HepG2 (cell line): ENCODE data around the gene ABCC8. TPM values are rescaled to one million over a fixed set of nuclear protein-coding genes. Genes with fewer than 3 reads are reported as not detected.

Source experiments
- ATAC-seq: fragments of 200-7000 bp; cut with Tn5 transposase; 3 replicates; pipeline ENCODE4 v1.9.1; 2020; ENCODE audit warnings: mild to moderate bottlenecking, moderate library complexity
- BruUV-seq: library from RNA; stranded (reverse); fragments of 400-500 nt; replicated peaks from 2 replicates; lab custom pipeline; 2021; lab: Mats Ljungman, UMichigan
- CTCF ChIA-PET: fragments of 300-600 bp; formaldehyde crosslinking; extraction: SDS; loops from one replicate; lab custom pipeline; 2021; ENCODE audit warnings: low total read pairs, inconsistent platforms, low intra/inter-chr PET ratio; lab: Yijun Ruan, JAX
- POLR2A ChIA-PET: fragments of 350-600 bp; sonication (Branson Sonifier 250); formaldehyde crosslinking; loops from one replicate; lab custom pipeline; 2020; ENCODE audit warnings: antibody characterized with exemption, inconsistent platforms; lab: Yijun Ruan, JAX
- DNase-seq: peaks from one replicate; pipeline ENCODE4 v3.0.0-alpha.2; 2015; ENCODE audit warnings: low spot score
- FAIRE-seq: peaks from 3 replicates; lab custom pipeline; 2011; peaks lifted over from hg19 to GRCh38; lab: Jason Lieb, UNC
- H2AFZ ChIP-seq: one replicate; pipeline ENCODE4 v1.6.1; 2011; ENCODE audit warnings: low read length, inconsistent platforms
- H3K27ac ChIP-seq: fragments of 300-600 bp; 3 replicates; pipeline ENCODE4 v1.8.0; 2011; ENCODE audit warnings: mixed run types, mild to moderate bottlenecking, mixed read lengths, low read length, inconsistent platforms; ENCODE audit not compliant: insufficient read depth; ENCODE audit errors: extremely low read length
- H3K27me3 ChIP-seq, 2 experiments: fragments of 200-600 bp in 1 of 2; 2 replicates in 1 of 2; 3 replicates in 1 of 2; pipeline versions ENCODE4 v1.6.0 to v1.8.0; 2011; ENCODE audit warnings: low read length in 2 of 2, mild to moderate bottlenecking in 2 of 2, moderate library complexity in 2 of 2, inconsistent platforms in 1 of 2; ENCODE audit not compliant: insufficient read depth in 2 of 2, control insufficient read depth in 1 of 2
- H3K36me3 ChIP-seq, 2 experiments: fragments of 200-600 bp in 1 of 2; replicated peaks in 1 of 2; 2 replicates in 1 of 2; 3 replicates in 1 of 2; pipeline versions ENCODE4 v1.5.1 to v1.8.0; 2011; ENCODE audit warnings: low read length in 2 of 2, inconsistent platforms in 1 of 2; ENCODE audit not compliant: insufficient read depth in 2 of 2, control insufficient read depth in 1 of 2
- H3K4me1 ChIP-seq: 2 replicates; pipeline ENCODE4 v1.5.1; 2012; ENCODE audit warnings: low read length, inconsistent platforms; ENCODE audit not compliant: insufficient read depth
- H3K4me2 ChIP-seq: 2 replicates; pipeline ENCODE4 v1.6.0; 2011; ENCODE audit warnings: low read depth, low read length, inconsistent platforms
- H3K4me3 ChIP-seq, 3 experiments: fragments of 200-600 bp in 1 of 3; sonication (generic), shearing (Covaris generic) in 1 of 3; replicated peaks in 1 of 3; 2 replicates each; pipeline ENCODE4 v1.5.1; 2011 to 2016; ENCODE audit warnings: low read length in 3 of 3, inconsistent platforms in 2 of 3, low read depth in 2 of 3, mild to moderate bottlenecking in 2 of 3, control low read depth in 1 of 3, mixed read lengths in 1 of 3; ENCODE audit not compliant: insufficient read depth in 1 of 3
- H3K79me2 ChIP-seq: one replicate; pipeline ENCODE4 v1.6.1; 2011; ENCODE audit warnings: low read length, inconsistent platforms; ENCODE audit not compliant: insufficient read depth
- H3K9ac ChIP-seq: 2 replicates; pipeline ENCODE4 v1.6.0; 2011; ENCODE audit warnings: mild to moderate bottlenecking, low read depth, low read length, inconsistent platforms; ENCODE audit not compliant: insufficient read depth
- H3K9me3 ChIP-seq: 2 replicates; pipeline ENCODE4 v1.5.1; 2012; ENCODE audit warnings: mild to moderate bottlenecking, low read length
- H4K20me1 ChIP-seq: 2 replicates; pipeline ENCODE4 v1.6.0; 2011; ENCODE audit warnings: inconsistent platforms, mild to moderate bottlenecking, low read length, moderate library complexity; ENCODE audit not compliant: insufficient read depth
- CBFB ChIP-seq: sonication (generic); formaldehyde crosslinking; IDR thresholded peaks from 2 replicates; pipeline ENCODE4 v1.4.0; 2020; ENCODE audit warnings: missing genetic modification reagents
- ESRRA ChIP-seq: sonication (generic); formaldehyde crosslinking; IDR thresholded peaks from 2 replicates; pipeline ENCODE4 v1.5.1; 2020; ENCODE audit warnings: mild to moderate bottlenecking, low read depth, missing genetic modification reagents
- HHEX ChIP-seq: IDR thresholded peaks from 2 replicates; pipeline ENCODE4 v1.6.1; 2016; ENCODE audit warnings: control low read depth
- HOXA7 ChIP-seq: sonication (generic); formaldehyde crosslinking; IDR thresholded peaks from 2 replicates; pipeline ENCODE4 v1.8.1; 2022; ENCODE audit warnings: mild to moderate bottlenecking, missing genetic modification reagents, moderate library complexity
- IRF2 ChIP-seq: IDR thresholded peaks from 2 replicates; pipeline ENCODE4 v1.6.1; 2018; ENCODE audit warnings: missing genetic modification reagents, missing compliant biosample characterization
- JUNB ChIP-seq: sonication (generic); formaldehyde crosslinking; IDR thresholded peaks from 2 replicates; pipeline ENCODE4 v1.8.0; 2022; ENCODE audit warnings: missing genetic modification reagents, mild to moderate bottlenecking, borderline replicate concordance
- NR3C1 ChIP-seq: sonication (generic); formaldehyde crosslinking; IDR thresholded peaks from 2 replicates; pipeline ENCODE4 v1.4.0; 2020; ENCODE audit warnings: missing genetic modification reagents
- SIN3B ChIP-seq: fragments of 150-350 bp; IDR thresholded peaks from 2 replicates; pipeline ENCODE4 v1.6.1; 2014; ENCODE audit warnings: low read length
- TBX3 ChIP-seq: fragments of 450-650 bp; IDR thresholded peaks from 2 replicates; pipeline ENCODE4 v1.6.1; 2017; ENCODE audit warnings: antibody characterized with exemption, mild to moderate bottlenecking, inconsistent platforms, borderline replicate concordance
- ZNF33B ChIP-seq: sonication (generic); formaldehyde crosslinking; IDR thresholded peaks from 2 replicates; pipeline ENCODE4 v1.5.1; 2020; ENCODE audit warnings: mild to moderate bottlenecking, missing genetic modification reagents
- ZNF850 ChIP-seq: sonication (generic); formaldehyde crosslinking; conservative IDR thresholded peaks from 2 replicates; pipeline ENCODE4 v1.9.0; 2021; ENCODE audit warnings: mild to moderate bottlenecking, missing genetic modification reagents
- ZNF883 ChIP-seq: sonication (generic); formaldehyde crosslinking; IDR thresholded peaks from 2 replicates; pipeline ENCODE4 v1.5.1; 2020; ENCODE audit warnings: mild to moderate bottlenecking, missing genetic modification reagents; ENCODE audit errors: not compliant biosample characterization
- ZSCAN21 ChIP-seq: sonication (generic); formaldehyde crosslinking; IDR thresholded peaks from 2 replicates; pipeline ENCODE4 v1.8.0; 2022; ENCODE audit warnings: mild to moderate bottlenecking, missing genetic modification reagents, moderate library complexity, borderline replicate concordance
- WGBS: methylation state at CpG from one replicate; pipeline ENCODE4 v1.1.6; 2017; ENCODE audit warnings: low lambda C conversion rate; 5-methylcytosine and 5-hydroxymethylcytosine counted together
- in situ Hi-C: cut with HindIII; loops from 2 replicates; pipeline ENCODE4 v1.10.0; 2017; ENCODE audit warnings: low pct_unique_long_range_greater_than_20kb; ENCODE audit not compliant: extremely low pct_ligation_motif_present
- intact Hi-C: fragments of 100-400 bp; cut with micrococcal nuclease; formaldehyde crosslinking; loops from one replicate; pipeline ENCODE4 v1.10.0; 2022; ENCODE audit not compliant: unreplicated experiment
- polyA plus RNA-seq, 8 experiments: library from polyadenylated mRNA; depleted of rRNA in 3 of 8; stranded (reverse) in 7 of 8; unstranded in 1 of 8; fragments of >200 nt; fragmentation: Illumina TruSeq in 4 of 8; extraction: Trizol in 4 of 8; gene quantifications; 2 replicates each; pipeline versions ENCODE4 v1.2.1 to v1.2.3, GENCODE V29; 2011 to 2016; ENCODE audit warnings: low read depth in 4 of 8, missing spikeins in 1 of 8, mixed read lengths in 1 of 8; ENCODE audit not compliant: insufficient read depth in 1 of 8
- total RNA-seq, 5 experiments: library from RNA; depleted of rRNA; stranded (reverse); fragments of >200 nt; fragmentation: Illumina TruSeq; extraction: Trizol; gene quantifications; 2 replicates each; pipeline ENCODE4 v1.2.3, GENCODE V29; 2016; ENCODE audit warnings: low read depth in 1 of 5
- TF ChIP-seq, protein P1 (sequence below): sonication (generic); formaldehyde crosslinking; conservative IDR thresholded peaks from 2 replicates; pipeline ENCODE4 v1.8.1; 2023; ENCODE audit warnings: missing genetic modification reagents

The ABCC8 gene
- total and polyA plus RNA-seq, 2 of the 13 experiments (the other 11 are each of a cell fraction or from before 2014, with no cell fraction given), result not detected

DNA sequence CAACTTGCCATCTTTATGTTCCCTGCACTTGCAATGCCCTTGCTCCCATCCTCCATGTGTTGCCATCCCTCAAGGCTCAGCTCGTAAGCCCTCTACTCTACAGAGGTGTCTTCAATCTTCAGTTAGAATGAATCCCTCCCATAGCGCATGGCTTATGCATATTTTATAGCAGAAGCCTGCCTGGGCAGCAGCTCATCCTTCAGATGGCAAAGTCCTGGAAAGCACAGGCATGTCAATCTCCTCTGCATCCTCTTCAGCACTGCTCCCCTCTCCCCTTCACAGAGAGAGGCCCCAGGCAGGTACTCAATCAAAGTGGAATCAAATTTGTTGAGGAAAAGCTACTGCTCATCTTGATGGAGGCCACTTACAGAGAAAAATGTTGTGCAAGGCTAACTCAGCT, 31.1 kb upstream of the ABCC8 start:
- no peak overlapping the region for H3K9ac ChIP-seq
- no peaks in the 10 kb centered on the region for H3K79me2 ChIP-seq
- H4K20me1 ChIP-seq, result no peaks in the 10 kb centered on the region
- CTCF ChIA-PET, result no interaction called here
- H3K36me3 ChIP-seq, result no peaks in the 10 kb centered on the region
- no peaks in the 10 kb centered on the region for H3K4me1 ChIP-seq
- FAIRE-seq (no peak), ATAC-seq (no peak), DNase-seq (no peak)
- H2AFZ ChIP-seq, result no peak overlapping the region
- POLR2A ChIA-PET, result no interaction called here
- no peak for TF ChIP-seq TBX3
- no peak for TF ChIP-seq ZSCAN21 (CRISPR knock-in tag)
- TF ChIP-seq HOXA7, result no peak
- no peak for TF ChIP-seq NR3C1 (CRISPR knock-in tag)
- TF ChIP-seq JUNB (CRISPR knock-in tag), result no peak
- TF ChIP-seq HHEX (CRISPR knock-in tag), result no peak
- TF ChIP-seq SIN3B, result no peak
- no peak for TF ChIP-seq ESRRA (CRISPR knock-in tag)
- TF ChIP-seq, protein P1, sequence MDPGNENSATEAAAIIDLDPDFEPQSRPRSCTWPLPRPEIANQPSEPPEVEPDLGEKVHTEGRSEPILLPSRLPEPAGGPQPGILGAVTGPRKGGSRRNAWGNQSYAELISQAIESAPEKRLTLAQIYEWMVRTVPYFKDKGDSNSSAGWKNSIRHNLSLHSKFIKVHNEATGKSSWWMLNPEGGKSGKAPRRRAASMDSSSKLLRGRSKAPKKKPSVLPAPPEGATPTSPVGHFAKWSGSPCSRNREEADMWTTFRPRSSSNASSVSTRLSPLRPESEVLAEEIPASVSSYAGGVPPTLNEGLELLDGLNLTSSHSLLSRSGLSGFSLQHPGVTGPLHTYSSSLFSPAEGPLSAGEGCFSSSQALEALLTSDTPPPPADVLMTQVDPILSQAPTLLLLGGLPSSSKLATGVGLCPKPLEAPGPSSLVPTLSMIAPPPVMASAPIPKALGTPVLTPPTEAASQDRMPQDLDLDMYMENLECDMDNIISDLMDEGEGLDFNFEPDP (CRISPR knock-in tag), result no peak
- TF ChIP-seq CBFB (CRISPR knock-in tag), result no peak
- TF ChIP-seq ZNF850 (CRISPR knock-in tag), result no peak
- TF ChIP-seq IRF2 (CRISPR knock-in tag), result no peak
- no peak for TF ChIP-seq ZNF33B (CRISPR knock-in tag)
- TF ChIP-seq ZNF883 (CRISPR knock-in tag), result no peak
- intact Hi-C loops, result loop anchor here (10.0 kb wide), 1 partner anchor 273 kb away; no protein-coding TSS in a partner anchor
- in situ Hi-C loops, result loop anchor here (5.0 to 25.0 kb wide), 2 partner anchors 125 to 270 kb away; no protein-coding TSS in a partner anchor
- 40% methylated on average over 2 of the region's 2 CpGs for WGBS
- no peaks in the 10 kb centered on the region for H3K9me3 ChIP-seq
- no peak overlapping the region for H3K4me3 ChIP-seq
- no peak overlapping the region for H3K4me2 ChIP-seq
- no peaks in the 10 kb centered on the region; a peak in 2 of 5 replicates for H3K27me3 ChIP-seq
- no peak overlapping the region for H3K27ac ChIP-seq
- no TSS peak for BruUV-seq
